ENCODE measurements around the gene CSTPP1.

CSTPP1 gene

DNA sequence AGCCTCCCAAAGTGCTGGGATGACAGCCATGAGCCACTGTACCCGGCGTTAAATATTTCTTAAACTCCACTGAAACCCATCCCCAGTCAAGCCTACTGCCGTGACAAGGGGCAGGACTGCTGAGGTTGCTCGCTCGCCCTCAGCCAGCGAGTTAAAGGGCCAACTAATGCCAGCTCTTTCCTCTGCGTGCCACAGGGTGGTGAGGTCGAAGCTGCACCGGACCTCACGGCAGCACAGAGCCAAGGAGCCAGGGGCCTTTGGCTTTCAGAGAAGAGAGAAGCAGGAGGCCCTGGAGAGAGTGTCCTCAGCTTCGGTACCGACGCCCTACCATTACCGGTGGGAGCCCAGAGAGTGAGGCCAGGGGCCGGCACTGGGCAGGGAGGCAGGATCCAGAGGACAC, 227.3 kb downstream of the CSTPP1 start:
- DNase-seq: no peak

DNA sequence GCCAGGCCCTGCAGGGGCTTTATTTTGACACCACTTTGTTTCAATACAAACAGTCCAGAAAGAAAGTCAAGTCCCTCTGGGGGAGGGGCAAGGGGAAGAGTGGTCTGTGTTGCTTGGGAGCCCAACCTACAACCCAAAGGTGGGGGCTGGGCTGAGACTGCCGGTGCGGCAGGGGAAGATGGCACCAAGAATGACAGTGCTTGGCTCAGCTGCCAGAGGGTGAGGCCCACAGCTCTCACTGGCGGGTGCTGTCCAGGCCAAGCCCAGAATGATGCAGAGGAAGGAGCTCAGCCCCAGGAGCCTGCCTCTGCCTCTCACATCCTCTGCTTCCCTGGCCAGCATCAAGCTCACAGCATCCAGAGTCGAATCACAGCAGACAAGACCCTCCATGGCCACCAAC, 227.8 kb downstream of the CSTPP1 start:
- no peak for DNase-seq

DNA sequence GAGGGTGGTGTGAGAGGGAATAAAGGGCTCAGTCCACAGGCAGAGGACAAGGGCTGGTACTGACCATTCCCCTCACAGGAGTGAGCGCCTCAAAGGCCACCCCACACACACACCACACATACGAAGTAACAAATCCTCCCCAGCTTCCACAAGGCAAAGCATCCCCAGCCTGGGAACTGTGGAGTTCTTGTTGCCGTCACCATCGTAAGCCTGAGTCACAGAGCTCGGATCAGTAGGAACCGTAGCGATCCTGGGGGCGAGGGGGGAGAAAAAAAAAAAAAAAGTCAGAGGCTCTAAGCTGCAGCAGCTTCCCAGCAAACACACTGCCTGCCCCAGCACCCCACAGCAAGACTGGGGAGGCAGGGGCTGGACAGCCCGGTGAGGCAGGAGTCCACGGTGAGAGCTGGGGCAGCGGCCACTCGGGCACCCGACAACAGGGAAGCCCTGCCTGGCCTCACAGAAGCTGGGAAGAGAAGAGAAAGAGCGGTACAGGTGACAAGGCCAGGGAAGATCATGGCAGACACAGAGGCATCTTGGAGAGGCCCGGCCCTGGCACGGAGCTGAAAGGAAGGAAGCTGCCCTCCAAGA, 228.8 kb downstream of the CSTPP1 start:
- DNase-seq: no peak

DNA sequence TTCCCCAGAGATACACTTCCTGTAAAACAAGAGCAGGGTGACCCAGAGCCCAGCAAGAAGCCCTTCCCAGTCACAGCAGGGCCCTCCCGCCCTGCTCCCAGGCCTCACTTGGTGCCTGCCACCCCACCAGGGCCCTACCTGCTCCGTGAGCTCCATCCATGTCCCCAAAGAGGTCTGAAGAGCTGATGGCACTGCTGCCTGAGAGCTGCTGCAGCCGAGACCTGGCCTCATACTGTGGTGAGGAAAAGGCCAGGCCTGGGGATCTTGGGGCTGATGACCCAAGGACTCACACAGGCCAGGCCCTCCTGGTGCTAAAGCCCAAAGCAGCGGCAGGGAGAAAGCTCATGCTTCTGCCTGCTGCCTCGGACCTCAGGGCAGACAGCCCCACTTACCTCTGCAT, 229.8 kb downstream of the CSTPP1 start:
- DNase-seq: no peak

DNA sequence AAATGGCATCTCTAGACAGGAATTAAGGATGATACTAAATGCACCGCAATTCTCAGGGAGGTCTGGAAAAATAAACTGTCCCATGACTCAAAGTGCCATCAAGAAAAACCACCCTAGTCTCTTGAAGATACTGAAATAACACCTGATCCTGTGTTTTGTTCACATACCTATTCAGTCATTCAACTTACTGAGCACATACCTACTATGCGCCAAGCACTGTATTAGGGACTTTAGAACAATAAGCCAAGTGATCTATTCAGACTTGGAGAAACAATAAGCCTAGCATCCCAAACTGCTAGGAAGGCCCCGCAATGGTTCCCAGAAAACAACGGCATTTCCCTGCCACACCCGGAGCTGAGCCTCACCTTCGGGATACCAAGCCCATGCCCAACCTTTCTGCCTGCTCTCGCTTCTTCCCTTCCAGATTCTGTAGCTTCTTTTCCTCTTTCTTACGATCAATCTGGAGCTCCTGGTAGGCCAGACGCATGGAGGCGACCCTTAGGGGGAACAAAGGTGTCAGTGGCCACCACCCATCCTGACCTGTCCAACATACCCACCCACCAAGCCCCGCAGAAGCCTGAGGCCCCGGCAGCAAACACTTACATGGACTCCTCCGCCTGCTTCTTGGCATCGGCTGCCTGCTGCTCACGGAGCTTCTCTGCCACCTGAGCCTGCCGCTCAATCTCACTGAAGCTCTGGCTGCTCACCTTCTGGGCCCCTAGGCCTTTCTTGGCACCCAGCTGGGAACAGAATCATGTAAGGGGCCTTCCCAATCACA, 234.7 kb downstream of the CSTPP1 start:
- no peak for DNase-seq

DNA sequence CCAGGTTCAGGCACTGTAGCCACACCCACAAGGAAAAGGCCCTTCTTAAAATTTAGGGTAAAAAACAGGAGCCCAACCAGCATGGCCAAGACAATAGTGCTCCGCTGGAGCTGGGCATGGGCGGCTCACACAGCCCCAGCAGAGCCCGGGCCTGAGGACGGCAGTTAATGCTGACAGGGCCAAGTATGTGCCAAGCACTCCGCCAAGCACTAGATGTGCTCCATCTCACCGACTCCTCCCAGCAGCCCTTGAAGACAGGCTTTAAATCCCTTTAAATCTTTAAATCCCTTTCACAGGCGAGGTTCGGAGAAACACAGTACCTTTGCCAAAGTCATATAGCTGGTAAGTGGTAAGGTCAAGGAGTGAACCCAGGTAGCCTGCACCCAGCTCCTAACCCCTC, 235.3 kb downstream of the CSTPP1 start:
- no peak for DNase-seq

DNA sequence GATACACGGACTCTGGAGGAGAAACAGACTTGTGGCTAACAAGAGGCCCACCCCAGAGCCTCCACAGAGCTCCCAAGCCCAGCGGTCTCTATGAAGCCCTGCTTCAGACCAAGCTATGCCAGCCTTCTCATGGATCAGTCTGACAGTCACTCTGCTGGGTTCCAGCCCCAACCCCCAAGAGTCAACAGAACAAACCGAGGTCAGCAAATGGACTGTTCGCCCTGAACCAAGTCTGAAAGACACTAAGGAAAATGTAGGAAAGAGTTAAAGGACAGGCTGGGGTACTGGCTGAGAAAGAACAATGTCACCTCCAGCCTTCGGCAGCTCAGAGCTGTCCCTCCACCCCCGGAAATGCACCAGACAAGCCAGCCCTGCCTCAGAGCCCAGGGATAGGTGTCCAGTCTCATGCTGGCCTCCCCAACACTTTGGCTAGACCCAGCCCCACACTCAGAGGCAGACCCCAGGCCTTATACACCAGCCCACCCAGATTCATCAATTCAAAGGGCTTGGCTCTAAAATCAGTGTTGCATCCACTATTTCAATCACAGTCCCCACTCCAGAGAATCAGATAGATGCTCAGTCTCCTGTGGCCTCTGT, 236.3 kb downstream of the CSTPP1 start:
- DNase-seq: no peak

DNA sequence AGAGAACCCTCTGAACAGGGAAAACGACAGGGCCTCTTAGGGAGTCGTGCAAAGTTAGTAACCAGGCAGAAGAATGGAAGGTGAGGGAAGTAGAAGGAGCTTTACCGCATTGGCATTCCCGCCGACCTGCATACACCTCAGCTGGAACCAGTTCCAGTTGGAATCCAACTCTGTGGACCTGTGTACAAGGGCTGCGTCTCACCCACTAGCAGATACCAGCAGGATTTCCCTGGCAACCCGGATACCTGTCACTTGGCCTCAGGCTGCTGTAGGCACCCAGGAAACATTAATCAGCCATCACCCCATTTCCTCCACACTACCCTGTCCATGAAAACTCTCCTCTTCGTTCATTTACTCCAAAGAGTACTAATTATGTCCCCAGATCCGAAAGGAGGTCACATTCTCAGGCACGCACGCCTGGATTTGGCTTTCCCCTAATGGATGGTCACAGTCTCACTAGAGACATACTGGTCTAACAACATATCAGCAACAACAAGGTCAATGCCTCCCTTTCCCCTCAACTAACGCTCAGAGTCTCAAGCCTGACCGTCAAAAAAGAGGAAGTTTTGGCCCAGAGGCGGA, 239.3 kb downstream of the CSTPP1 start:
- no peak for DNase-seq

DNA sequence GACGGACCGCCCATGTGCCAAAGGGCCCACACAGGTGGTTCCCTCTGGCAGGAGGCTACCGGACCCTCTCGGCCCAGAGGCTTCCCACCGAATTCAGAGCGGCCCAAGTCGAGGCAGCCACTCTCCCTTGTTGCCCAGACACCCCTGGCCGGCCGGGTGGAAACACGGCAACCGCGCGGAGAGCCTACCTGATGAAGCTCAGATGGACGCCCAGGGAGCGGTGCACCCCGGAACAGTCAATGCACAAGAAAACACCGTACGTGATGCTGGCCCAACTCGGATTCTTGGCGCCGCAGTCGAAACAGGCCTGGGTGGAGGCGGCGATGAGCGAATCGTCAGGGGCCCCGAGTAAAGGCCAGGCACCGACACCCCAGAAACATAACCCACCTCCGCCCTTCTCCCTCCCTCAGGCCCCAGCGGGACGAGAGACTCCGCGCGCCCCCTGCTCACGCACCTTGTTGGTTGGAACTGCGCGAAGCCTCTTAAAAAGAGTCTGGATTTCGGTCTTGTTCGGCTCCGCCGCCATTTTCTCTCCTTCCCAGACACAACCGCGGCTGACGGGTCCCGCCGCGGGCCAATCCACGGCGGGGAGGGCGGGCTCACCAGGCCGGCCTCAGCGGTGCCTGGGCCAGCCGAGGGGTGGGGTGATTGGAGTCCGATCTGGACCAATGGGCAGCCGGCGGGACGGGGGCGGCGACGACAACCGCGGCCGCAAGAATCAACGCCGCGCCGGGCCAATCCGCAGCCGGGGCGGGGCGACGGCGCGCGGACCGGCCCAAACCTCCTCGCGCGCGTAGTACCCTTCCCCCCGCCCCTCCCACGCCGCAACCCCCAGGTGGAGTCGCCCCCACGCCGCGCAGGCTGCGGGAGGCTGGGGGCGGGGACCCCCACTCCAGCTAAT, 240.0 kb downstream of the CSTPP1 start, which contains the start of gene ARFGAP2:
Gene ARFGAP2, minus strand, starts transcription at position 552 of the 901 bp plus-strand sequence. Its CDS starts 26 bp downstream, at position 526.
- DNase-seq: peak; percentile 95

DNA sequence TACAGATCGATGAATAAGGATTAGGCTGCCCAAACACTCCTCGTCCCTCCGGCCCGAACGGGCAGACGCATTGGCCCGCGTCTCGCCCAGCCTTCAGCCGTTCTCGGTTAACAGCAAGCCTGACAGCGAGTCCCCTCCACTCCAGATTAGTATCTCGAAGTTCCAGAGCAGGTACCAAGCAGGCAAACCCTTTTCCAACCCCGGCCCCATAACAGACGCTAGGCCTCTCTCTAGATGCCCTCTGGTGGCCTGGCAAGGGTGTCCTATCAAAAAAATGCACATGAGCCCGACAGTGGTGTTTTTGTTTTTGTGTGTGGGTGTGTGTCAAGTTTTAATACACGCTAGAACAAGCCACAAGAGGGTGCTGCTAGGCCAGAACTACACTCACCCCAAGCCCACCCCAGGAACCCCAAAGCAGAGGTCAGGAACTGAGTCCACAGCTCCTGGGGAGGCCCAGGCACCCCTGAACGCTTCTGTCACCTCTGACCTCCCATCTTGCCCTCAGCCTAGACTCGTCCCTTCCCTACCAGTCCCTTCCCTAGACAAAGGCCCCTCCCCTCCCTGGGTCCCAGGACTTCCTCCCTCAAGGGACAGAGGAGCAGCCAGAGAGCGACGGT, 240.8 kb downstream of the CSTPP1 start:
- peak; percentile 67 to 77 for DNase-seq

DNA sequence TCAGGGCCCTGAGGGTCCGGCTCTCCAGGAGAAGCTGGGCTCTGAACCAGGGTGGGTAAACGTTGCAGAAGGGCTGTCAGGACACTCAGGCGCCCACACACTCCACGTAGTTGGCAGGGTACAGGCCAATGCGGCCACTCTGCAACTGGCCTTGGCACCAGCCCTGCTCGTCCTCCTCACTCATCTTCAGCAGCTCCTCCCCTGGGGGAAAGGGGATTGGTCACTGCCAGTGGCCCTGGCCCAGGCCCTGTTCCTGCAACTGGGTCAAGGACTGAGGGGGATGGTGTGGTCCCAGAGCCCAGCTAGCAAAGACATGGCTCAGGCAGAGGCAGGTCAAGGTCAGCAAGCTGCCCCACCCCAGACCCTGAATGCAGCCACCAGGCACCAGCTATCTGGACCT, 241.3 kb downstream of the CSTPP1 start:
- DNase-seq: no peak

DNA sequence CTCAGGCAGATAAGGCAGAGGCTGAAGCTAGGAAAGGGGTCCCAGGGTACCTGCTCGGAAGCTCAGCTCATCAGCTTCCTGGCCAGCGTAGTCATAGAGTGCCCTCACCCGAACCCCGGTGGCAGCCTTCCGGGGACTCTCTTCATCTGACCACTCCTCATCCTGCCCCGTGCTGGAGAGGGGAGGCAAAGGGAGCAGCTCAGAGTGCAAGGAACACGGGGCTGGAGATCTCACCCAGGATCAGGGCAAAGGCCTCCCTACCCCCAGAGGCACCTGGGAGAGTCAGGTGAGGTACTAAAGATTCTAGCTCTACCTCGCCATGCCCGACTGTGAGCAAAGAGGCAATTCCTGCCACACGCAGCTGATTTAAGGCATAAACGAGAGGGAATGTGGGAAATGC, 241.8 kb downstream of the CSTPP1 start:
- no peak for DNase-seq

DNA sequence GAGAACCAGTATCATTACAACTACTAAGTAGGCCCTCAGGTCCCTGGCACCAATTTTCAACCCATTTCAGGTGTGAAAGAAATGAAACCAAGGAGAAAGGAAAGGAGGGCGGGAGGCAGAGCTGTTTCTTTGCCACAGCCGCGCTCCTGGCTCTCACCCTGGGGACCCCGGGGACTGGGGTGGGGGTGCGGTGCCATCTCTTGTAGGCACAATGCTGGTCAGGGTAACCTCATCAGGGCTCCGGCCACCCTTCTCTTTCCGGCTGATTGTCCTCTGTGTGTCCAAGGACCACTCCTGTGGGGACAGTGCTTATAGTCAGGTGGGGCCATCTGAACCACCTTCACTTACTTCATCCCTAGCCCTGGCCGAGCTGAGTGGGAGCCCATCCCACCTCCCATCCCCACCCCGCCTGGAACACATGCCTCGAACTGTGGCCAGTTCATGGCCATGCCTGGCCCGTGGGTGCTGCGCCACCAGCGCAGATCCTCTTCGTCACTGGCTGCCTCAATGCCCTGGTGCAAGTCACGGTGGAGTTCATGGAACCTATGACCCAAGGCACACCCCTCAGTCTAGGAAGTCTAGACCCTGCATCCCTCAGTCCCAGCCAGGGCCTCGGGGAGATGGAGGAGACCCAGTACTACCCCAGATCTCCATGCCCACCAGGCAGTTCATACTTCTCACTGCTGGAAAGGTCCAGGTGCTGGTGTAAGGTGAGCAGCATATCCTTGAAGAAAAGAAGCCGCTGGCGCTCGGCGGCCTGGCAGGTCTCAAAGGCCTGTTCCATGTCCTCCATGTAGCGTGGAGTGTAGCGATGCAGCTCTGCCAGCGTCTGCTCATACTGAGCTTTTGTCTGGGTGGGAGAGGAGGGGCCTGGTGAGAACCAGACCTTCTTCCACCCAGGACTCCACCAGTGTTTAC, 242.4 kb downstream of the CSTPP1 start:
- DNase-seq: no peak

DNA sequence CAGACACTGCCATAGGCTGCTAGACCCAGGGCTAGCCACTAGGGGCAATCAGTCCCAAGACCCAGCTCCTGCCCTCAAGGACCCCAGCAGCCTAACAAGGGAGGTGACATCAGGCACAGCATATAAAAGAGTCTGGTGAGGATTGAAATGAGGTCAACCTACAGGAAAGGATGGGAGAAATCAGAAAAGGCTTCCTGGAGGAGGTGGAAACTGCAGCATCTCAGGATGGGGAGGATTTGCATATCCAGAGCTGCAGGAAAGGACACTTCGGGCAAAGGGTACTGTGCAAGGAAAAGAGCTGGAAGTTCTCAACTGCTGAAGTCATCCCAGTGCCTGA, 243.1 kb downstream of the CSTPP1 start:
- peak; percentile 43 to 60 for DNase-seq

DNA sequence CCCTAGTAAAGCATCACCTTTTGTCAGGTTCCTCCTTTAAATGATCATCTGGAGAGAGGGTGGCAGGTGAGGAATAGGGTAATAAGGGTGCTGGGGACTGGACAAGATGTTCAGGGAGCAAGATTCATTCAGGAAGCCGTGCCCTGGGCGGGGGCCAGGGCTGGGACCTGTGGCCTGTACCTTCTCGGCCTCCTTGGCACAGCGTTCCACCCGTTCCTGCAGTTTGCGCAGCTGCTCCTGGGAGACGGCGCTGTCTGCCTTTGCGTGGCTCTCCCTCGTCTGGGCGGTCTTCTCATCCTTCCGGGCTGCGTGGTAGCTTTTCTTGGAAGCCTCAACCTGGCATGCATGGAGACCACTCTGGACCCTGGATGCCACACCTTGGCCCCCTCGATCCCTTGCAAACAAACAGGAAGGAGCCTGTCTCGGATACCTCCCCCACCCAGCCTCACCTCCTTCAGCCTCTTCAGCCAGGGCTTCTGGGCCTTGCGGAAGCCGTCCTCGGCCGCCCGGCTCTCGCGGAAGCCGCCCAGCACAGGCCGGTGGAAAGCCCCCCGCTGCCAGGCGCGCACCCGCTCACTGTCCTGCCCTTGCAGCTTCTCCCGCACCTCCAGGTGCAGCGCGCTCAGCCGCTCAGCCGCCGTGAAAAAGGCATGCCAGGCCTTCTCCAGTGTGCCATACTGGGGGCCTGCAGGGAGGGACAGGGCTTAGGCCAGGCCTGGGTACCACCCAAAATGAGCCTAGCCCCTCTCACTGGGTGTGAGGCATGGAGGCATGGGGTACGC, 243.6 kb downstream of the CSTPP1 start:
- no peak for DNase-seq

DNA sequence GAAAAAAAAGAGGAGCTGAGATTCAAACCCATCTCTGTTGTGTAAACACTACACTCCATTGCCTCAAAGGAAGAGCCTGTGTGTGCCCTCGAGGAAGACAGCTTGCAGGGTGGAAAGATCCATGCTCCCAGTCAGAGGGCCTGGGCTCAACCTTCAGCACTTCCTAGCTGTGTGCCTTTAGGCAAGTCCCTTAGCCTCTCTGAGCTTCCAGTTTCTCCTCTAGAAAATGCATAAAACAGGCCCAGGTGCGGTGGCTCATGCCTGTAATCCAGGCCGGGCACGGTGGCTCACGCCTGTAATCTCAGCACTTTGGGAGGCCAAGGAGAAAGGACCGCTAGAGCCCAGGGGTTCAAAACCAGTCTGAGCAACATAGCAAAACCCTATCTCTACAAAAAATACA, 244.7 kb downstream of the CSTPP1 start:
- no peak for DNase-seq

DNA sequence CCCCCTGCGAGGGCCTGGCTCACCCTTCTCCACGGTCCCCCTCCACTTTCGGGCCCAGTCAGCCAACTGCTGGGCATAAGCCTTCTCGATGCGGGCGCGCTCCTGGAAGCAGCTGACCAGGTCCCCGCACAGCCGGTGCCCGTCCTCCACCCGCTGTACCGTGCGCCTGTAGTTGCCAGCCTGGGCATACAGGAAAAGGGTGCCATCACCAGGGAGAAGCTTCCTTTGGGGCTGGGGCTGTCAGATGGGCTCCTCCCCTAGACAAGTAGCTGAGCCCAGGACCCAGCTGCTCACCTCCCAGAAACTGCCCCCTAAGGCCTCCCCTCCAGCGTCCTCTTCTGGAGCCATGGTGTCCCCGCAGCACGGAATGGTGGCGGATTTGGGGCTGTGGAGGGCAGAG, 245.8 kb downstream of the CSTPP1 start:
- no peak for DNase-seq

DNA sequence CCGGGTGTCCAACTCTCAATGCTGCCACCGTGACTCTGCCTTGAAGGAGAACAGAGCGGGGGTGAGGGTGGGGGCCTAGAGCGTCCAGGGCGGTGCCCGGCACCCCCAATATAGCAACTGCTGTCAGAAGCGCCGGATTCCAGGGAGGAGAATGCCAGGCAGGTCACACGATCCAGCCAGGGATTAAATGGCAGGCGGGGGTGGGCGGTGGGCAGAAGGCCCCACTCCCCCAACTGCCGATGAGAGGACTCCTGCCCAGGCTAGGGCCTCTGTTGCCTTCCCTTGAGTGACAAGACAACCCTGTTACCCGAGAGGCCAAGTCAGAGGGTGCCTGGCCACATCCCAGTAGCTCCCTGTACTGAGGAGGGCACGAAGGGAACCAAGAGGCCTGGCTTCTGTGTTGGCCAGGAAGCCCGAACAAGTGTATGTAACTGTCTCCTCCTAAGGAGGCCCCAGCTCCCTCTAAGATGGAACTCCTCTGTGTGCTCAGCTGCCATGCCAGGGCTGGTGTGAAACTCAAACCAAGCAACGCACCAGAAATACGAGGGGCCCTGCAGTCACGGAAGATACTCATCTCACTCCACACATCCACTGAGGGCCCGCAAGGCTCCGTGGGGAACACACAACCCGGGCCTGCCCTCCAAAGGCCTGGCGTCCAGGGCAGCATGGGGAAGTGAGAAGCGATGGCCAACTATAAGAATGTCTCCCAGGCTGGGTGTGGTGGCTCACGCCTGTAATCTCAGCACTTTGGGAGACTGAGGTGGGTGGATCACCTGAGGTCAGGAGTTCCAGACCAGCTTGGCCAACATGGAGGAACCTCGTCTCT, 246.7 kb downstream of the CSTPP1 start:
- no peak for DNase-seq

DNA sequence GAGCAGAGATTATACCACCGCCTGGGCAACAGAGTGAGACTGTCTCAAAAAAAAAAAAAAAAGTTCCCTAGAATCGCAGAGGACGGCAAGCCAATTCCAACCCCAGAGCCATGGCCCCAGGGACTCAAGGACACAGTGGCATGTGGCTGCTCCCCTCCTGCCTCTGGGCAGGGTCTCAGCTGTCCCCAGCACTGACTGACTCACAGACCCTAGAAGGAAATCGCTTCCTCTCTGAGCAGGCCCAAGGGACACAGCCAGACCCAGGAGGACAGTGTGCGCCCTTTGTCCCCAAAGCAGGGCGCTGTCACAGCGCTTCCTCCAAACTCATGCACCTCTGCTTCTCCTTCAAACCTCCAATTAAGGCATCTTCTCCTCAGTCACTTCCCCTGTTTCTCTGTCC, 247.4 kb downstream of the CSTPP1 start:
- no peak for DNase-seq
